GM10847 (cell line): ENCODE data around the gene KMT2E.

Experiments used
- POLR2A ChIP-seq: IDR thresholded peaks from 2 replicates; pipeline ENCODE4 v1.6.1; 2011; ENCODE audit not compliant: insufficient read length; ENCODE audit errors: extremely low read depth

The KMT2E gene

GRCh38 chr7:104998040-104998752 lies 15.8 kb upstream of the KMT2E start:
- TF ChIP-seq POLR2A: no peak

GRCh38 chr7:105000200-105000599 lies 13.8 kb upstream of the KMT2E start:
- no peak for TF ChIP-seq POLR2A

- TF ChIP-seq POLR2A: no peak
Measured at GRCh38 chr7:105000927-105001336, 13.1 kb upstream of the KMT2E start.

GRCh38 chr7:105001652-105002184 lies 12.3 kb upstream of the KMT2E start:
- TF ChIP-seq POLR2A: no peak

GRCh38 chr7:105003275-105003674 lies 10.7 kb upstream of the KMT2E start:
- TF ChIP-seq POLR2A: no peak

- no peak for TF ChIP-seq POLR2A
Measured at GRCh38 chr7:105003872-105004510, 10.0 kb upstream of the KMT2E start.

- no peak for TF ChIP-seq POLR2A
Measured at GRCh38 chr7:105006367-105007136, 7.5 kb upstream of the KMT2E start.

GRCh38 chr7:105007298-105007697 lies 6.7 kb upstream of the KMT2E start:
- no peak for TF ChIP-seq POLR2A

- TF ChIP-seq POLR2A: no peak
Measured at GRCh38 chr7:105009667-105010503, 4.1 kb upstream of the KMT2E start.

GRCh38 chr7:105010504-105011130 lies 3.4 kb upstream of the KMT2E start:
- no peak for TF ChIP-seq POLR2A

GRCh38 chr7:105011141-105011830 lies 2.7 kb upstream of the KMT2E start:
- no peak for TF ChIP-seq POLR2A

GRCh38 chr7:105011831-105012502 lies 2.0 kb upstream of the KMT2E start:
- TF ChIP-seq POLR2A: no peak

- TF ChIP-seq POLR2A: peak; percentile 74
Measured at GRCh38 chr7:105012503-105013220, 1.3 kb upstream of the KMT2E start.

GRCh38 chr7:105013221-105013815 lies 687 bp upstream of the KMT2E start:
- TF ChIP-seq POLR2A: peak; percentile 92
